HG03354 (cell line): Measurements from ENCODE around the gene RNF8.
"Not testable (repeated sequence)": the region's sequence is repeated elsewhere in the genome, so short reads cannot be mapped to it uniquely, and the experiment has no call there.

Experiments used
- ATAC-seq: cut with Tn5 transposase; IDR thresholded peaks from one replicate; pipeline ENCODE4 v1.9.1; 2021; ENCODE audit warnings: mild to moderate bottlenecking; ENCODE audit not compliant: unreplicated experiment, poor library complexity, severe bottlenecking

Gene RNF8

GRCh38 chr6:37320646-37321045 is 33.1 kb upstream of the RNF8 start:
- no peak for ATAC-seq

GRCh38 chr6:37321101-37321500 is 32.7 kb upstream of the RNF8 start:
- ATAC-seq: no peak

GRCh38 chr6:37321516-37322415 is 32.0 kb upstream of the RNF8 start:
- no peak for ATAC-seq

- ATAC-seq: no peak
These were observed 30.2 kb upstream of the RNF8 start for GRCh38 chr6:37323580-37323979.

GRCh38 chr6:37324131-37325033 is 29.4 kb upstream of the RNF8 start:
- no peak for ATAC-seq

- not testable (repeated sequence) for ATAC-seq
These were observed 23.4 kb upstream of the RNF8 start for GRCh38 chr6:37330345-37330744.

GRCh38 chr6:37331047-37331446 is 22.7 kb upstream of the RNF8 start:
- ATAC-seq: no peak

GRCh38 chr6:37332894-37333293 is 20.9 kb upstream of the RNF8 start:
- ATAC-seq: no peak

GRCh38 chr6:37334047-37334446 is 19.7 kb upstream of the RNF8 start:
- no peak for ATAC-seq

GRCh38 chr6:37338317-37338716 is 15.5 kb upstream of the RNF8 start:
- not testable (repeated sequence) for ATAC-seq

- ATAC-seq: no peak
These were observed 15.0 kb upstream of the RNF8 start for GRCh38 chr6:37338745-37339255.

GRCh38 chr6:37339741-37340638 is 13.8 kb upstream of the RNF8 start:
- no peak for ATAC-seq

- no peak for ATAC-seq
These were observed 13.2 kb upstream of the RNF8 start for GRCh38 chr6:37340639-37340943.

- no peak for ATAC-seq
These were observed 10.5 kb upstream of the RNF8 start for GRCh38 chr6:37343248-37343647.

- no peak for ATAC-seq
These were observed 9.5 kb upstream of the RNF8 start for GRCh38 chr6:37344308-37344707.

GRCh38 chr6:37345804-37346203 is 8.0 kb upstream of the RNF8 start:
- not testable (repeated sequence) for ATAC-seq

- ATAC-seq: no peak
These were observed 6.6 kb upstream of the RNF8 start for GRCh38 chr6:37347177-37347576.

GRCh38 chr6:37347670-37348111 is 6.1 kb upstream of the RNF8 start:
- ATAC-seq: no peak

- ATAC-seq: no peak
These were observed 2.8 kb upstream of the RNF8 start for GRCh38 chr6:37351027-37351426.

- ATAC-seq: no peak
These were observed 1.4 kb upstream of the RNF8 start for GRCh38 chr6:37352384-37352783.
